ENCODE measurements around the gene EDIL3.

- TF ChIP-seq CTCF (IDR thresholded peaks at IDR 0.05) = no peak
- no peak for TF ChIP-seq POLR2A (IDR thresholded peaks at IDR 0.05)
These were observed at the start of gene EDIL3 for GRCh38 chr5:84384604-84385575.

All from lower leg skin (tissue), 3 donors.